K562 (cell line): ENCODE results near the gene DEDD2. TPM values are rescaled to one million over a fixed set of nuclear protein-coding genes. Genes with fewer than 3 reads are reported as not detected.
A peak's percentile ranks its signal among the peaks of the same experiment; 100 is the strongest.

Source experiments
- FOXA3 ChIP-seq, 2 experiments: fragments of 450-650 bp in 1 of 2; sonication (generic) in 1 of 2; formaldehyde crosslinking; IDR thresholded peaks in 1 of 2; conservative IDR thresholded peaks in 1 of 2; 2 replicates each; pipeline versions ENCODE4 v1.4.0 to v1.8.0; 2020 to 2022; ENCODE audit warnings: mild to moderate bottlenecking in 2 of 2, missing genetic modification reagents in 1 of 2
- IRF2 ChIP-seq: sonication (generic); formaldehyde crosslinking; IDR thresholded peaks from 2 replicates; pipeline ENCODE4 v1.8.1; 2022; ENCODE audit warnings: mild to moderate bottlenecking, missing genetic modification reagents
- KAT2B ChIP-seq: IDR thresholded peaks from one replicate; pipeline ENCODE4 v1.6.1; 2012; ENCODE audit warnings: low read depth, mild to moderate bottlenecking, control low read depth, inconsistent platforms, low read length, moderate library complexity
- KLF13 ChIP-seq: fragments of 450-650 bp; IDR thresholded peaks from 2 replicates; pipeline ENCODE4 v1.6.1; 2016; ENCODE audit warnings: missing genetic modification characterization, low read depth, mild to moderate bottlenecking, missing compliant biosample characterization, moderate library complexity, borderline replicate concordance
- NBN ChIP-seq: fragments of 450-650 bp; IDR thresholded peaks from 2 replicates; pipeline ENCODE4 v1.6.1; 2016; ENCODE audit warnings: low read depth, mild to moderate bottlenecking
- RBBP5 ChIP-seq: fragments of 200-600 bp; sonication (generic); IDR thresholded peaks from 2 replicates; pipeline ENCODE4 v1.6.1; 2012; ENCODE audit warnings: borderline replicate concordance, mild to moderate bottlenecking, low read length, control low read depth, inconsistent platforms; ENCODE audit not compliant: insufficient read depth, poor library complexity, severe bottlenecking
- THRB ChIP-seq: fragments of 450-650 bp; formaldehyde crosslinking; conservative IDR thresholded peaks from 2 replicates; pipeline ENCODE4 v1.4.0; 2022; ENCODE audit warnings: mild to moderate bottlenecking, missing genetic modification characterization
- ZBED1 ChIP-seq: IDR thresholded peaks from 2 replicates; pipeline ENCODE4 v1.6.1; 2014
- ZNF121 ChIP-seq: sonication (generic); formaldehyde crosslinking; conservative IDR thresholded peaks from 2 replicates; pipeline ENCODE4 v1.8.0; 2022; ENCODE audit warnings: missing genetic modification reagents
- ZNF212 ChIP-seq: fragments of 450-650 bp; formaldehyde crosslinking; IDR thresholded peaks from 2 replicates; pipeline ENCODE4 v1.4.0; 2020; ENCODE audit warnings: mild to moderate bottlenecking
- polyA plus RNA-seq, 8 experiments: library from polyadenylated mRNA; depleted of rRNA in 4 of 8; stranded (reverse) in 5 of 8; unstranded in 3 of 8; fragments of >200 nt; fragmentation: Nextera tagmentation in 2 of 8; fragmentation: Illumina TruSeq in 1 of 8; extraction: Ambion mirVana in 2 of 8; extraction: Trizol in 1 of 8; gene quantifications; 2 replicates each; pipeline versions ENCODE4 v1.2.1 to v1.2.3, GENCODE V29; 2011 to 2014; ENCODE audit warnings: inconsistent platforms in 1 of 8, missing spikeins in 1 of 8
- total RNA-seq, 7 experiments: library from RNA; depleted of rRNA in 6 of 7; stranded (reverse); fragments of >200 nt in 6 of 7; fragmentation: Illumina TruSeq in 2 of 7; extraction: Trizol in 2 of 7; gene quantifications; 2 replicates each; pipeline versions ENCODE4 v1.2.1 to v1.2.3, GENCODE V29; 2011 to 2021; ENCODE audit warnings: low replicate concordance in 1 of 7
- TF ChIP-seq, protein P1 (sequence below): fragments of 200-600 bp; sonication (generic); IDR thresholded peaks from one replicate; pipeline ENCODE4 v1.6.1; 2012; ENCODE audit warnings: mild to moderate bottlenecking, low read depth, low read length, inconsistent platforms
- TF ChIP-seq, protein P2 (sequence below): fragments of 250-450 bp; sonication (Bioruptor Pico); IDR thresholded peaks from 2 replicates; pipeline ENCODE4 v1.4.0; 2020

Gene DEDD2
- total and polyA plus RNA-seq, 9 of the 15 experiments (the other 6 are each of a cell fraction or from before 2014, with no cell fraction given): 4.3 to 43.0 (median 29.2) TPM

GRCh38 chr19:42217520-42218437, at the start of gene DEDD2 (continued):
- TF ChIP-seq, protein P1, sequence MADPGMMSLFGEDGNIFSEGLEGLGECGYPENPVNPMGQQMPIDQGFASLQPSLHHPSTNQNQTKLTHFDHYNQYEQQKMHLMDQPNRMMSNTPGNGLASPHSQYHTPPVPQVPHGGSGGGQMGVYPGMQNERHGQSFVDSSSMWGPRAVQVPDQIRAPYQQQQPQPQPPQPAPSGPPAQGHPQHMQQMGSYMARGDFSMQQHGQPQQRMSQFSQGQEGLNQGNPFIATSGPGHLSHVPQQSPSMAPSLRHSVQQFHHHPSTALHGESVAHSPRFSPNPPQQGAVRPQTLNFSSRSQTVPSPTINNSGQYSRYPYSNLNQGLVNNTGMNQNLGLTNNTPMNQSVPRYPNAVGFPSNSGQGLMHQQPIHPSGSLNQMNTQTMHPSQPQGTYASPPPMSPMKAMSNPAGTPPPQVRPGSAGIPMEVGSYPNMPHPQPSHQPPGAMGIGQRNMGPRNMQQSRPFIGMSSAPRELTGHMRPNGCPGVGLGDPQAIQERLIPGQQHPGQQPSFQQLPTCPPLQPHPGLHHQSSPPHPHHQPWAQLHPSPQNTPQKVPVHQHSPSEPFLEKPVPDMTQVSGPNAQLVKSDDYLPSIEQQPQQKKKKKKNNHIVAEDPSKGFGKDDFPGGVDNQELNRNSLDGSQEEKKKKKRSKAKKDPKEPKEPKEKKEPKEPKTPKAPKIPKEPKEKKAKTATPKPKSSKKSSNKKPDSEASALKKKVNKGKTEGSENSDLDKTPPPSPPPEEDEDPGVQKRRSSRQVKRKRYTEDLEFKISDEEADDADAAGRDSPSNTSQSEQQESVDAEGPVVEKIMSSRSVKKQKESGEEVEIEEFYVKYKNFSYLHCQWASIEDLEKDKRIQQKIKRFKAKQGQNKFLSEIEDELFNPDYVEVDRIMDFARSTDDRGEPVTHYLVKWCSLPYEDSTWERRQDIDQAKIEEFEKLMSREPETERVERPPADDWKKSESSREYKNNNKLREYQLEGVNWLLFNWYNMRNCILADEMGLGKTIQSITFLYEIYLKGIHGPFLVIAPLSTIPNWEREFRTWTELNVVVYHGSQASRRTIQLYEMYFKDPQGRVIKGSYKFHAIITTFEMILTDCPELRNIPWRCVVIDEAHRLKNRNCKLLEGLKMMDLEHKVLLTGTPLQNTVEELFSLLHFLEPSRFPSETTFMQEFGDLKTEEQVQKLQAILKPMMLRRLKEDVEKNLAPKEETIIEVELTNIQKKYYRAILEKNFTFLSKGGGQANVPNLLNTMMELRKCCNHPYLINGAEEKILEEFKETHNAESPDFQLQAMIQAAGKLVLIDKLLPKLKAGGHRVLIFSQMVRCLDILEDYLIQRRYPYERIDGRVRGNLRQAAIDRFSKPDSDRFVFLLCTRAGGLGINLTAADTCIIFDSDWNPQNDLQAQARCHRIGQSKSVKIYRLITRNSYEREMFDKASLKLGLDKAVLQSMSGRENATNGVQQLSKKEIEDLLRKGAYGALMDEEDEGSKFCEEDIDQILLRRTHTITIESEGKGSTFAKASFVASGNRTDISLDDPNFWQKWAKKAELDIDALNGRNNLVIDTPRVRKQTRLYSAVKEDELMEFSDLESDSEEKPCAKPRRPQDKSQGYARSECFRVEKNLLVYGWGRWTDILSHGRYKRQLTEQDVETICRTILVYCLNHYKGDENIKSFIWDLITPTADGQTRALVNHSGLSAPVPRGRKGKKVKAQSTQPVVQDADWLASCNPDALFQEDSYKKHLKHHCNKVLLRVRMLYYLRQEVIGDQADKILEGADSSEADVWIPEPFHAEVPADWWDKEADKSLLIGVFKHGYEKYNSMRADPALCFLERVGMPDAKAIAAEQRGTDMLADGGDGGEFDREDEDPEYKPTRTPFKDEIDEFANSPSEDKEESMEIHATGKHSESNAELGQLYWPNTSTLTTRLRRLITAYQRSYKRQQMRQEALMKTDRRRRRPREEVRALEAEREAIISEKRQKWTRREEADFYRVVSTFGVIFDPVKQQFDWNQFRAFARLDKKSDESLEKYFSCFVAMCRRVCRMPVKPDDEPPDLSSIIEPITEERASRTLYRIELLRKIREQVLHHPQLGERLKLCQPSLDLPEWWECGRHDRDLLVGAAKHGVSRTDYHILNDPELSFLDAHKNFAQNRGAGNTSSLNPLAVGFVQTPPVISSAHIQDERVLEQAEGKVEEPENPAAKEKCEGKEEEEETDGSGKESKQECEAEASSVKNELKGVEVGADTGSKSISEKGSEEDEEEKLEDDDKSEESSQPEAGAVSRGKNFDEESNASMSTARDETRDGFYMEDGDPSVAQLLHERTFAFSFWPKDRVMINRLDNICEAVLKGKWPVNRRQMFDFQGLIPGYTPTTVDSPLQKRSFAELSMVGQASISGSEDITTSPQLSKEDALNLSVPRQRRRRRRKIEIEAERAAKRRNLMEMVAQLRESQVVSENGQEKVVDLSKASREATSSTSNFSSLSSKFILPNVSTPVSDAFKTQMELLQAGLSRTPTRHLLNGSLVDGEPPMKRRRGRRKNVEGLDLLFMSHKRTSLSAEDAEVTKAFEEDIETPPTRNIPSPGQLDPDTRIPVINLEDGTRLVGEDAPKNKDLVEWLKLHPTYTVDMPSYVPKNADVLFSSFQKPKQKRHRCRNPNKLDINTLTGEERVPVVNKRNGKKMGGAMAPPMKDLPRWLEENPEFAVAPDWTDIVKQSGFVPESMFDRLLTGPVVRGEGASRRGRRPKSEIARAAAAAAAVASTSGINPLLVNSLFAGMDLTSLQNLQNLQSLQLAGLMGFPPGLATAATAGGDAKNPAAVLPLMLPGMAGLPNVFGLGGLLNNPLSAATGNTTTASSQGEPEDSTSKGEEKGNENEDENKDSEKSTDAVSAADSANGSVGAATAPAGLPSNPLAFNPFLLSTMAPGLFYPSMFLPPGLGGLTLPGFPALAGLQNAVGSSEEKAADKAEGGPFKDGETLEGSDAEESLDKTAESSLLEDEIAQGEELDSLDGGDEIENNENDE: no peak
- TF ChIP-seq FOXA3 (CRISPR knock-in tag; conservative IDR thresholded peaks at IDR 0.05 in 1 of 2, IDR thresholded peaks at IDR 0.05 in 1 of 2): no peak
- TF ChIP-seq ZBED1: peak; percentile 63; the same call in 1 of the 2 replicates
- no peak for TF ChIP-seq THRB (CRISPR knock-in tag)
- no peak for TF ChIP-seq KAT2B
- TF ChIP-seq ZNF121 (CRISPR knock-in tag): no peak
- 0 out of 2 replicates have a peak, but pooled peaks have one; percentile 9 for TF ChIP-seq KLF13 (tag)
- TF ChIP-seq, protein P2, sequence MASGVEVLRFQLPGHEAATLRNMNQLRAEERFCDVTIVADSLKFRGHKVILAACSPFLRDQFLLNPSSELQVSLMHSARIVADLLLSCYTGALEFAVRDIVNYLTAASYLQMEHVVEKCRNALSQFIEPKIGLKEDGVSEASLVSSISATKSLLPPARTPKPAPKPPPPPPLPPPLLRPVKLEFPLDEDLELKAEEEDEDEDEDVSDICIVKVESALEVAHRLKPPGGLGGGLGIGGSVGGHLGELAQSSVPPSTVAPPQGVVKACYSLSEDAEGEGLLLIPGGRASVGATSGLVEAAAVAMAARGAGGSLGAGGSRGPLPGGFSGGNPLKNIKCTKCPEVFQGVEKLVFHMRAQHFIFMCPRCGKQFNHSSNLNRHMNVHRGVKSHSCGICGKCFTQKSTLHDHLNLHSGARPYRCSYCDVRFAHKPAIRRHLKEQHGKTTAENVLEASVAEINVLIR: 0 out of 2 replicates have a peak, but pooled peaks have one; percentile 5
- TF ChIP-seq IRF2: no peak
- TF ChIP-seq RBBP5: no peak
- 0 out of 2 replicates have a peak, but pooled peaks have one; percentile 23 for TF ChIP-seq NBN
- TF ChIP-seq ZNF212: no peak
